ENCODE data around the gene BCKDHA. TPM values are rescaled to one million over a fixed set of nuclear protein-coding genes. Genes with fewer than 3 reads are reported as not detected.
A peak's percentile ranks its signal among the peaks of the same experiment; 100 is the strongest.

BCKDHA gene
- total RNA-seq, 1 donor from 2014 or later = 25.7 TPM

DNA sequence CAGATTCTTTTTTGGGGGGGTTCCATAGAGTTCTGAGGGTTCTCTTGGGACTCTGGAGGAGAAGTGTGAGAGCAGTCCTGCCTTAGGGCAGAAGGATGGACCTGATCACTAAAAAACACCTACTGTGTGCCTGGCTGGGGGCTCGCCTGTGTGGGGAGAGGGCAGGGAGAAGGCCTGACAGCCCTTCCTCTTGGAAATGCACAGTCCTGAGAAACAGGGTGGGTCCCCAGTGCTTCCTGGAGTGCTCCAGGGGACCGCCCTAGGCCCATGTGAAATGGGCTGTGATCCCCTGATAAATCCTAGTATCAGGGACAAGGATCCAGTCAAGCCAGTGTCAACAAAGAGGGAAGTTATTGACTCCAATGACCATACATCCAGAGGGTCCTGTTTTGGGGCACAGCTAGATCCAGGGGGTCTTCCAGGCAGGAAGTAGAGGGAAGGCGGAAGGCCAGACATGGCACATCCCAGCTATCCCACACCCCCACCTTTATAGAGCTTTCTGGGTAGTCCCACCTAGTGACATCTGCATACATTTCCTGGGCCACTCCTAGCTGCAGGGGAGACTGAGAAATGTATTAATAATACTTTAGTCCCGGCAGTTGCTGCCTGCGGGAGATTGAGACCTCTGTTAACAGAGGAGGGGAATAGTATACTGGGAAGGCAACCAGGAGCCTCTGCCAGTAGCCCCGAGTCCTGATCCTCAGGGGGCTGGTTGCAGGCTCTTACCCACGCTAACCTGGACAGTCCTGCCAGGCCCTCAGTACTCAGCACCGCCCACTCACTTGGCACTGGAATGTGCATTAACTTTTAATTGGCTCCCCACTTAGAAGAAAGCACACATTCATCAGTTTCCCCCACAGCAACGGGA lies 13.7 kb downstream of the BCKDHA start:
- Histone ChIP-seq H3K9me3 (ENCODE audit: low read depth) (no peaks in the 10 kb centered on the region), H3K27me3 (no peaks in the 10 kb centered on the region), H3F3A (ENCODE audit: low read depth) (peaks cover 7% of the 10 kb centered on the region), H3K27ac (no peak overlapping the region), H3K4me3 (no peak overlapping the region), H3K4me2 (no peak overlapping the region), H2AFZ (replicated peaks) (no peak overlapping the region), H3K9ac (no peak overlapping the region), H3K79me2 (ENCODE audit: low read depth) (no peaks in the 10 kb centered on the region), H4K20me1 (ENCODE audit: low read depth) (peaks cover 18% of the 10 kb centered on the region), H3K36me3 (no peaks in the 10 kb centered on the region), H3K4me1 (no peaks in the 10 kb centered on the region)
- Mint-ChIP-seq H3K27me3 (ENCODE audit: insufficient read depth, low read depth) (no peaks in the 10 kb centered on the region), H3K4me3 (no peak overlapping the region), H3K36me3 (peaks cover 6% of the 10 kb centered on the region), H3K4me1 (peaks cover 13% of the 10 kb centered on the region), H3K9me3 (no peaks in the 10 kb centered on the region), H3K27ac (no peak overlapping the region)
- DNase-seq (ENCODE audit: low spot score) = no peak
- TF ChIP-seq, protein P1, sequence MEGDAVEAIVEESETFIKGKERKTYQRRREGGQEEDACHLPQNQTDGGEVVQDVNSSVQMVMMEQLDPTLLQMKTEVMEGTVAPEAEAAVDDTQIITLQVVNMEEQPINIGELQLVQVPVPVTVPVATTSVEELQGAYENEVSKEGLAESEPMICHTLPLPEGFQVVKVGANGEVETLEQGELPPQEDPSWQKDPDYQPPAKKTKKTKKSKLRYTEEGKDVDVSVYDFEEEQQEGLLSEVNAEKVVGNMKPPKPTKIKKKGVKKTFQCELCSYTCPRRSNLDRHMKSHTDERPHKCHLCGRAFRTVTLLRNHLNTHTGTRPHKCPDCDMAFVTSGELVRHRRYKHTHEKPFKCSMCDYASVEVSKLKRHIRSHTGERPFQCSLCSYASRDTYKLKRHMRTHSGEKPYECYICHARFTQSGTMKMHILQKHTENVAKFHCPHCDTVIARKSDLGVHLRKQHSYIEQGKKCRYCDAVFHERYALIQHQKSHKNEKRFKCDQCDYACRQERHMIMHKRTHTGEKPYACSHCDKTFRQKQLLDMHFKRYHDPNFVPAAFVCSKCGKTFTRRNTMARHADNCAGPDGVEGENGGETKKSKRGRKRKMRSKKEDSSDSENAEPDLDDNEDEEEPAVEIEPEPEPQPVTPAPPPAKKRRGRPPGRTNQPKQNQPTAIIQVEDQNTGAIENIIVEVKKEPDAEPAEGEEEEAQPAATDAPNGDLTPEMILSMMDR (IDR thresholded peaks at IDR 0.05) = no peak
- TF ChIP-seq EZH2 (IDR thresholded peaks at IDR 0.05) = no peak
- TF ChIP-seq EZH2phosphoT487 (IDR thresholded peaks at IDR 0.05) = no peak

DNA sequence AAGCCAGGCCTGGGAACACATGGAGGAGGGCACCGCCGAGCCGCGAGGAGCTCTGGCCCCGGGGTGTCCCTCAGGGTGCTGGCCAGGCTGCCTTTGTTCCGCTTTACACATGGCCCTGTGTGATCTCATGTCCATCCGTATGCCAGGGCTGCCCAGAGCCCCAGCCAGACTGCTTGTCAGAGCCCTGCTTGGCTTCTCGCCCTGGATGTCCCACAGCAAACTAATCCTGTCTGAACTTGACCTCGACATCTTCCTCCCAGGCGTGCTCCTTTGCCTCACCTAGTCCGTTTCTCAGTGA lies 14.3 kb downstream of the BCKDHA start:
- H3K9me3 ChIP-seq (ENCODE audit: low read depth) = no peaks in the 10 kb centered on the region
- peaks cover 12% of the 10 kb centered on the region for H3K4me1 Mint-ChIP-seq
- H3K36me3 ChIP-seq = no peaks in the 10 kb centered on the region

DNA sequence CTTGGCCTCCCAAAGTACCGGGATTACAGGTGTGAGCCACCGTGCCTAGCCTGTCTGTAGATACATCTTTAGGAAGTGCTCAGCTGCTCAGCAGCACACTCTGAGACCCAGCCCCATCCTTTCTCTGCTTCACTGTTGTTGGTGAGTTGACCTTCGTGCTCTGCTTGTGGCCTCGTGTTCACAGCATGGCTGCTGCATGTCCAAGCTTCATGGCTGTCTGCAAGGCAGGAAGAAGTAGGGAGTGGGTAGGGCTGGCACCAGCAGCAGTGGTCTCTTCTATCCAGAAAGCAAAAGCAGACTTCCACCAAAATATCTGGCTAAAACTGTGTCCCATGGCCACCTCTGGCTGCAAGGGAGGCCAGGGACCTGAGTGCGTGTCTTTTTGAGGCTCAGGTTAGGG lies 15.3 kb downstream of the BCKDHA start:
- Histone ChIP-seq H3K9ac (no peak overlapping the region), H3K9me3 (ENCODE audit: low read depth) (no peaks in the 10 kb centered on the region), H3K4me1 (no peaks in the 10 kb centered on the region), H3K36me3 (no peaks in the 10 kb centered on the region), H2AFZ (replicated peaks) (no peak overlapping the region), H4K20me1 (ENCODE audit: low read depth) (peaks cover 9% of the 10 kb centered on the region), H3F3A (ENCODE audit: low read depth) (no peaks in the 10 kb centered on the region), H3K4me3 (no peak overlapping the region), H3K4me2 (no peak overlapping the region), H3K27me3 (no peaks in the 10 kb centered on the region), H3K79me2 (ENCODE audit: low read depth) (no peaks in the 10 kb centered on the region), H3K27ac (no peak overlapping the region)
- Mint-ChIP-seq H3K4me3 (no peak overlapping the region), H3K4me1 (peaks cover 4% of the 10 kb centered on the region), H3K9me3 (no peaks in the 10 kb centered on the region), H3K36me3 (peaks cover 6% of the 10 kb centered on the region), H3K27ac (no peak overlapping the region), H3K27me3 (ENCODE audit: insufficient read depth, low read depth) (no peaks in the 10 kb centered on the region)
- no peak for DNase-seq (ENCODE audit: low spot score)
- TF ChIP-seq EZH2phosphoT487 (IDR thresholded peaks at IDR 0.05) (no peak), EZH2 (IDR thresholded peaks at IDR 0.05) (no peak)
- TF ChIP-seq, protein P1 (IDR thresholded peaks at IDR 0.05) = no peak

More for the DNA sequence above, 14.3 kb downstream of the BCKDHA start:
- Histone ChIP-seq H3K79me2 (ENCODE audit: low read depth) (no peaks in the 10 kb centered on the region), H3F3A (ENCODE audit: low read depth) (peaks cover 3% of the 10 kb centered on the region), H3K9ac (no peak overlapping the region), H3K4me1 (no peaks in the 10 kb centered on the region), H3K4me2 (no peak overlapping the region), H4K20me1 (ENCODE audit: low read depth) (peaks cover 17% of the 10 kb centered on the region), H3K4me3 (no peak overlapping the region), H2AFZ (replicated peaks) (no peak overlapping the region), H3K27me3 (no peaks in the 10 kb centered on the region), H3K27ac (no peak overlapping the region)
- TF ChIP-seq EZH2 (IDR thresholded peaks at IDR 0.05) (no peak), EZH2phosphoT487 (IDR thresholded peaks at IDR 0.05) (no peak)
- TF ChIP-seq, protein P1 (IDR thresholded peaks at IDR 0.05) = no peak
- H3K4me3 Mint-ChIP-seq = no peak overlapping the region
- H3K36me3 Mint-ChIP-seq = peaks cover 6% of the 10 kb centered on the region
- peak overlapping the region; percentile 46 for H3K27ac Mint-ChIP-seq
- H3K27me3 Mint-ChIP-seq (ENCODE audit: insufficient read depth, low read depth) = no peaks in the 10 kb centered on the region
- no peak for DNase-seq (ENCODE audit: low spot score)
- H3K9me3 Mint-ChIP-seq = no peaks in the 10 kb centered on the region

Data from neural progenitor cell (in vitro differentiated cells).